Measurements from ENCODE around the gene SPATA25.

Gene SPATA25

GRCh38 chr20:45909336-45909808 lies 21.9 kb upstream of the SPATA25 start:
- TF ChIP-seq POLR2A (IDR thresholded peaks at IDR 0.05; ENCODE audit: extremely low read depth, insufficient read length) (no peak), MAX (IDR thresholded peaks at IDR 0.05; ENCODE audit: low read depth, low read length) (no peak), MYC (IDR thresholded peaks at IDR 0.05; ENCODE audit: low read depth, low read length) (no peak), CTCF (IDR thresholded peaks at IDR 0.05; ENCODE audit: low read depth, low read length) (no peak)
- H3K4me3 ChIP-seq (ENCODE audit: low read depth, low read length) = no peak overlapping the region
- DNase-seq (ENCODE audit: low read depth) = no peak

DNA sequence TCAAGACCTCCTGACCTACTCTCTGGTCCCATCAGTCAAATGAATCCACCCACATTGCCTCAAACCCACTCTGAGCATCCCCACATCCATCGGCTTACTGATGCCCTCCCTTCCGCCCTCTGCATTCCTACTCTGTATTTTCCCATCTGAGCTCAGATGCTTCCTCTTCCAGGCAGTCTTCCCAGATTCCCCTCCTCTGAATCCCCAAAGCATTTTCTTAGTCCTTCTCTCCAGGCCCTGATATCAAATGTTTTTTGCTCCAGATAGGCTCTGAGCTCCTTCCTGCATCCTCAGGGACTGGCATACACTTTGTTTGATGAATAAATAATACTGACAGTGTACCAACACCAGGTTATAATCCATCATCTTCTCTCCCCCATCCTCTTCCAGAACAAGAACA lies 20.7 kb upstream of the SPATA25 start:
- TF ChIP-seq MAX (IDR thresholded peaks at IDR 0.05; ENCODE audit: low read depth, low read length) (no peak), POLR2A (IDR thresholded peaks at IDR 0.05; ENCODE audit: extremely low read depth, insufficient read length) (no peak), MYC (IDR thresholded peaks at IDR 0.05; ENCODE audit: low read depth, low read length) (no peak), CTCF (IDR thresholded peaks at IDR 0.05; ENCODE audit: low read depth, low read length) (no peak)
- no peak for DNase-seq (ENCODE audit: low read depth)
- no peak overlapping the region for H3K4me3 ChIP-seq (ENCODE audit: low read depth, low read length)

GRCh38 chr20:45907219-45907948 lies 20.0 kb upstream of the SPATA25 start:
- DNase-seq (ENCODE audit: low read depth) = no peak
- H3K4me3 ChIP-seq (ENCODE audit: low read depth, low read length) = no peak overlapping the region
- TF ChIP-seq CTCF (IDR thresholded peaks at IDR 0.05; ENCODE audit: low read depth, low read length) = no peak
- no peak for TF ChIP-seq POLR2A (IDR thresholded peaks at IDR 0.05; ENCODE audit: extremely low read depth, insufficient read length)
- TF ChIP-seq MAX (IDR thresholded peaks at IDR 0.05; ENCODE audit: low read depth, low read length) = no peak
- no peak for TF ChIP-seq MYC (IDR thresholded peaks at IDR 0.05; ENCODE audit: low read depth, low read length)

DNA sequence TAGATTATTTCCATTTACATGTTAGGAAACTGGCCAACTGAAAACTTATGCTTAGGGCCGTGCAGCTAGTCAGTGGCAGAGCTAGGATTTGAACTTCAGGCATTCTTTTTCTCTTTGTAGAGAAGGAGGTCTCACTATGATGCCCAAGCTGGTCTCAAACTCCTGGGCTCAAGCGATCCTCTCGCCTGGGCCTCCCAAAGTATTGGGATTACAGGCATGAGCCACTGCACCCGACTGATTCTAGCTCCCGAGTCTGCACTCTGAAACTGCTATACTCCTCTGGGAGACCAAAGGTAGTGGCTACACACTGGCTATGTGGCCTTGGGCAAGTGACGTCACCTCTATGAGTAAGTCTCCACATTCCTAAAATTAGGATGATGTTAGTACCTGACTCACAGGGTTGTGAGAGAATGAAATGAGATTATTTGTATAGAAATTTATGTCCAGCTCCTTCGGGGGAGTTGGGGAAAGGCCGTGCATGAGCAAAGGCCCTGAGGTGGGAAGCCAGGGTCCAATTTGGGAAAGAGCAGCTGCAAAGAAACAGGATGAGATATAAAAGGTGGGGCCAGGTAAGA lies 18.2 kb upstream of the SPATA25 start:
- no peak overlapping the region for H3K4me3 ChIP-seq (ENCODE audit: low read depth, low read length)
- DNase-seq (ENCODE audit: low read depth) = no peak
- TF ChIP-seq POLR2A (IDR thresholded peaks at IDR 0.05; ENCODE audit: extremely low read depth, insufficient read length) = no peak

GRCh38 chr20:45904583-45905504 lies 17.4 kb upstream of the SPATA25 start:
- no peak overlapping the region for H3K4me3 ChIP-seq (ENCODE audit: low read depth, low read length)
- no peak for DNase-seq (ENCODE audit: low read depth)
- TF ChIP-seq MAX (IDR thresholded peaks at IDR 0.05; ENCODE audit: low read depth, low read length) (no peak), MYC (IDR thresholded peaks at IDR 0.05; ENCODE audit: low read depth, low read length) (no peak), POLR2A (IDR thresholded peaks at IDR 0.05; ENCODE audit: extremely low read depth, insufficient read length) (no peak), CTCF (IDR thresholded peaks at IDR 0.05; ENCODE audit: low read depth, low read length) (no peak)

Data from NB4 (cell line).